Nephron progenitor cell (in vitro differentiated cells): Measurements from ENCODE around the gene SEMA6D.

Experiments used
- DNase-seq: peaks from one replicate; pipeline ENCODE4 v3.0.0; 2021
- H3K27ac Mint-ChIP-seq: 2 replicates; pipeline ENCODE4 v1.8.0; 2021; ENCODE audit warnings: mild to moderate bottlenecking, moderate library complexity, mixed read lengths
- H3K27me3 Mint-ChIP-seq: 2 replicates; pipeline ENCODE4 v1.8.0; 2021; ENCODE audit warnings: mild to moderate bottlenecking, low read depth, mixed read lengths; ENCODE audit not compliant: poor library complexity
- H3K36me3 Mint-ChIP-seq: 2 replicates; pipeline ENCODE4 v1.8.0; 2021; ENCODE audit warnings: low read depth, mixed read lengths
- H3K4me1 Mint-ChIP-seq: 2 replicates; pipeline ENCODE4 v1.8.0; 2021; ENCODE audit warnings: mixed read lengths
- H3K4me3 Mint-ChIP-seq: 2 replicates; pipeline ENCODE4 v1.8.0; 2021; ENCODE audit warnings: mild to moderate bottlenecking, moderate library complexity, mixed read lengths
- H3K9me3 Mint-ChIP-seq: 2 replicates; pipeline ENCODE4 v1.8.0; 2021; ENCODE audit warnings: mild to moderate bottlenecking, moderate library complexity, mixed read lengths
- CTCF ChIP-seq: fragments of 200-600 bp; sonication (generic); IDR thresholded peaks from 2 replicates; pipeline ENCODE4 v1.5.0; 2021; ENCODE audit warnings: antibody characterized with exemption

SEMA6D gene

DNA sequence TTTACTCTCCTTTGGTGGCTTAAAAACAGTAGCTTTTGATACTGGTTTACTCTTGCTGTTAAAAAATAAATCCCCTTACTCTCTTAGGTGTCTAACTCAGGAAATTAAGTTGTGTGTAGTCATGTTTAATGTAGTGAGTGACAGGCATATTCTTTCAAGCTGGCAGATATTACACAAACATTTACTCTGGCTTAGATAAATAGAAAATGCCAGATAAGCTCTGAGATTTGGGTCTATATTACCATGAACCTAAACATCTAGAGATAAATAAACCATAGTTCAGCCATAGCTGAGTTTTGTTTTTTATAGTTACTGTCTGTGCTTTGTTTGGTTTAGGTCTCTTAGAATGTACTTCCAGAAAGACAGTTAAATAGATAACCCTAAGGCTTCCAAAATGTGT is 2.4 kb downstream of the SEMA6D start:
- Mint-ChIP-seq H3K9me3 (peaks cover 3% of the 10 kb centered on the region), H3K27ac (no peak overlapping the region), H3K27me3 (peaks cover 12% of the 10 kb centered on the region), H3K4me1 (peaks cover 91% of the 10 kb centered on the region), H3K36me3 (no peaks in the 10 kb centered on the region), H3K4me3 (peak overlapping the region; percentile 99)
- no peak for DNase-seq
- no peak for TF ChIP-seq CTCF

GRCh38 chr15:47720555-47720954 is 3.2 kb downstream of the SEMA6D start:
- H3K36me3 Mint-ChIP-seq, result no peaks in the 10 kb centered on the region
- no peak for DNase-seq
- H3K27me3 Mint-ChIP-seq, result peaks cover 8% of the 10 kb centered on the region
- H3K27ac Mint-ChIP-seq, result no peak overlapping the region
- H3K4me3 Mint-ChIP-seq, result peak overlapping the region; percentile 99
- H3K9me3 Mint-ChIP-seq, result peaks cover 3% of the 10 kb centered on the region
- TF ChIP-seq CTCF, result no peak
- peaks cover 86% of the 10 kb centered on the region for H3K4me1 Mint-ChIP-seq

DNA sequence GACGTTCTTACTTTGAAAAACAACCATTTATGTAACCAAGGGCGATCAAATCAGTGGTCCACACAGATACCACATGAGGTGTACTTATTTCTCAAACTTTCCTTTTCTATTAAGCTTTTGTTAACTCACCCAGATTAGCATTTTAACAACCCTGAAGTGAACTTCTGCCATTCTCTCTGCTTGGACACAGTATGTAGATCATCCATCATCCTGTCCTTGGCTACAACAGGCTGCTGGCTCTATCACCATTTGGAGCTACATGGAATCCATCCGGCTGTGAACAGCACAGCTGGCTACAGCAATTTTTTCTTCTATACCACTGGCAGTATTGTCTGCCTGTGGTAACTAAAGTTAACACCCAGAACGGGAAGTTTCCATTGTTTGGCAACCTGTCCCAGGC is 4.4 kb downstream of the SEMA6D start:
- H3K9me3 Mint-ChIP-seq, result peaks cover 3% of the 10 kb centered on the region
- H3K36me3 Mint-ChIP-seq, result no peaks in the 10 kb centered on the region
- TF ChIP-seq CTCF, result no peak
- peak overlapping the region; percentile 99 for H3K4me3 Mint-ChIP-seq
- DNase-seq, result peak; percentile 10
- H3K27ac Mint-ChIP-seq, result no peak overlapping the region
- peaks cover 8% of the 10 kb centered on the region for H3K27me3 Mint-ChIP-seq
- peaks cover 86% of the 10 kb centered on the region for H3K4me1 Mint-ChIP-seq

DNA sequence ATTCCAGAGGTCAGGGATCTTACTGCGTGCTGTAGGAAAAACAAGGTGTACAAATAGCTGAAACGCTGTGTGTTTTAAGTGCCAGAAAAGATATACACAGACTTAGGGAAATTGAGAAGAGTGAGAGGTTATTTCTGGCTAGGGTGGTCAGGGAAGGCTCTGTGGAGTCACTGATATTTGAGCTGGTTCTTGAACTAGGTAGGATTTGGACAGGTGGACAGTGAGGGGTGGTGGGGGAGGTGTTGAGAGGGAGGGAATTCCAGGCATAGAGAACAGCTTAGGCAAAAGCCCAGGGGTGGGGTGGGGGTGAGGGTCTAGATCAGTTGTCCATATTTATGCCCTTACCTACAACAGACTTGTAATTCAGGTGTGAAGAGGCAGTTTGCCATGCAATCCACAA is 7.0 kb downstream of the SEMA6D start:
- no peak overlapping the region for H3K27ac Mint-ChIP-seq
- peaks cover 10% of the 10 kb centered on the region for H3K36me3 Mint-ChIP-seq
- peaks cover 74% of the 10 kb centered on the region for H3K4me1 Mint-ChIP-seq
- no peaks in the 10 kb centered on the region for H3K27me3 Mint-ChIP-seq
- no peak for DNase-seq
- no peaks in the 10 kb centered on the region for H3K9me3 Mint-ChIP-seq
- H3K4me3 Mint-ChIP-seq, result no peak overlapping the region
- TF ChIP-seq CTCF, result no peak

GRCh38 chr15:47725051-47725450 is 7.7 kb downstream of the SEMA6D start:
- DNase-seq, result no peak
- no peaks in the 10 kb centered on the region for H3K9me3 Mint-ChIP-seq
- no peak for TF ChIP-seq CTCF
- peaks cover 15% of the 10 kb centered on the region for H3K36me3 Mint-ChIP-seq
- H3K27me3 Mint-ChIP-seq, result no peaks in the 10 kb centered on the region
- peaks cover 67% of the 10 kb centered on the region for H3K4me1 Mint-ChIP-seq
- no peak overlapping the region for H3K4me3 Mint-ChIP-seq
- no peak overlapping the region for H3K27ac Mint-ChIP-seq

DNA sequence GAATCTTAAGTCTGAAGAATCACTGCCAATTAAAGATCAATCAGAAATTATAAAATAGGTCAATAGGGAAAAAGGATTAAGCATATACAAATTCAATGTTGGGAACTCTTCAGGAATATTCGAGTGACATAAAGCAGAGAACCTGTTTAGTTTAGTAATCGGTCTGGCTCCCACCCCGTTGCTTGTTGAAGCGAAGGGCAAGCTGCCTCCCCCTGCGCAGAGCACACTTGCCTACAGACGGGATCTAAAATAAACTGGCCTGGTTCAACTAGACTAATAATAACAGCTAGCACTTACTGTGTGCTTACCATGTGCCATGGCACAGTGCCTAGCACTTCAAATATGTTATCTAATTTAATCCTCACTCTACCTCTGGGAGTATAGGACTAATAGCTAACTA is 8.6 kb downstream of the SEMA6D start:
- TF ChIP-seq CTCF, result no peak
- Mint-ChIP-seq H3K27me3 (no peaks in the 10 kb centered on the region), H3K9me3 (no peaks in the 10 kb centered on the region), H3K27ac (no peak overlapping the region), H3K4me3 (no peak overlapping the region), H3K4me1 (peaks cover 59% of the 10 kb centered on the region), H3K36me3 (peaks cover 21% of the 10 kb centered on the region)
- DNase-seq, result no peak
